Neural progenitor cell (in vitro differentiated cells): ENCODE measurements around the gene RFX8.

ENCODE experiments used
- CTCF ChIP-seq: fragments of 200-600 bp; sonication (generic); IDR thresholded peaks from 2 replicates; pipeline ENCODE4 v1.5.1; 2017; ENCODE audit warnings: antibody characterized with exemption, mild to moderate bottlenecking
- EZH2 ChIP-seq: fragments of 200-600 bp; sonication (generic); IDR thresholded peaks from 2 replicates; pipeline ENCODE4 v1.6.1; 2017; ENCODE audit warnings: antibody characterized with exemption, mild to moderate bottlenecking, moderate library complexity

GRCh38 chr2:101467306-101467705 is 7.6 kb downstream of the RFX8 start:
- TF ChIP-seq CTCF: no peak
- no peak for TF ChIP-seq EZH2
